MCF 10A (cell line): ENCODE measurements around the gene UBE2QL1. TPM values are rescaled to one million over a fixed set of nuclear protein-coding genes. Genes with fewer than 3 reads are reported as not detected.

Source experiments
- BruUV-seq: library from RNA; stranded (reverse); fragments of 400-500 nt; replicated peaks from 2 replicates; lab custom pipeline; 2021; lab: Mats Ljungman, UMichigan
- CTCF ChIA-PET: fragments of 300-600 bp; sonication (Branson Sonifier 250); formaldehyde crosslinking; extraction: SDS; loops from one replicate; lab custom pipeline; 2021; ENCODE audit warnings: antibody characterized with exemption, inconsistent platforms; lab: Yijun Ruan, JAX
- POLR2A ChIA-PET: fragments of 300-600, 350-650 bp; sonication (Branson Sonifier 250); formaldehyde crosslinking; extraction: SDS; loops from one replicate; lab custom pipeline; 2020; ENCODE audit warnings: antibody characterized with exemption, inconsistent platforms; lab: Yijun Ruan, JAX
- DNase-seq: peaks from one replicate; pipeline ENCODE4 v3.0.0-alpha.2; 2018; ENCODE audit not compliant: unreplicated experiment
- H3K27ac Mint-ChIP-seq: one replicate; pipeline ENCODE4 v1.8.0; 2022; ENCODE audit warnings: mild to moderate bottlenecking, low read depth, mixed read lengths; ENCODE audit not compliant: unreplicated experiment
- H3K27me3 Mint-ChIP-seq: one replicate; pipeline ENCODE4 v1.8.0; 2022; ENCODE audit warnings: mixed read lengths; ENCODE audit not compliant: insufficient read depth, unreplicated experiment
- H3K36me3 Mint-ChIP-seq: one replicate; pipeline ENCODE4 v1.8.0; 2022; ENCODE audit warnings: mild to moderate bottlenecking, moderate library complexity, mixed read lengths; ENCODE audit not compliant: insufficient read depth, unreplicated experiment
- H3K4me1 Mint-ChIP-seq: one replicate; pipeline ENCODE4 v1.8.0; 2022; ENCODE audit warnings: mixed read lengths; ENCODE audit not compliant: insufficient read depth, unreplicated experiment
- H3K4me3 Mint-ChIP-seq: one replicate; pipeline ENCODE4 v1.8.0; 2022; ENCODE audit warnings: mild to moderate bottlenecking, moderate library complexity, mixed read lengths; ENCODE audit not compliant: unreplicated experiment
- H3K9me3 Mint-ChIP-seq: one replicate; pipeline ENCODE4 v1.8.0; 2022; ENCODE audit warnings: mixed read lengths; ENCODE audit not compliant: unreplicated experiment
- CTCF ChIP-seq: fragments of 200-600 bp; IDR thresholded peaks from one replicate; pipeline ENCODE4 v1.8.0; 2022; ENCODE audit warnings: antibody characterized with exemption, mild to moderate bottlenecking; ENCODE audit not compliant: unreplicated experiment
- intact Hi-C: fragments of 100-400 bp; cut with micrococcal nuclease; formaldehyde crosslinking; loops from 2 replicates; pipeline ENCODE4 v1.14.1; 2022
- total RNA-seq: library from RNA; stranded (reverse); gene quantifications from 2 replicates; pipeline ENCODE4 v1.2.3, GENCODE V29; 2022

The UBE2QL1 gene
- total RNA-seq, 1 experiment from 2014 or later, result not detected

DNA sequence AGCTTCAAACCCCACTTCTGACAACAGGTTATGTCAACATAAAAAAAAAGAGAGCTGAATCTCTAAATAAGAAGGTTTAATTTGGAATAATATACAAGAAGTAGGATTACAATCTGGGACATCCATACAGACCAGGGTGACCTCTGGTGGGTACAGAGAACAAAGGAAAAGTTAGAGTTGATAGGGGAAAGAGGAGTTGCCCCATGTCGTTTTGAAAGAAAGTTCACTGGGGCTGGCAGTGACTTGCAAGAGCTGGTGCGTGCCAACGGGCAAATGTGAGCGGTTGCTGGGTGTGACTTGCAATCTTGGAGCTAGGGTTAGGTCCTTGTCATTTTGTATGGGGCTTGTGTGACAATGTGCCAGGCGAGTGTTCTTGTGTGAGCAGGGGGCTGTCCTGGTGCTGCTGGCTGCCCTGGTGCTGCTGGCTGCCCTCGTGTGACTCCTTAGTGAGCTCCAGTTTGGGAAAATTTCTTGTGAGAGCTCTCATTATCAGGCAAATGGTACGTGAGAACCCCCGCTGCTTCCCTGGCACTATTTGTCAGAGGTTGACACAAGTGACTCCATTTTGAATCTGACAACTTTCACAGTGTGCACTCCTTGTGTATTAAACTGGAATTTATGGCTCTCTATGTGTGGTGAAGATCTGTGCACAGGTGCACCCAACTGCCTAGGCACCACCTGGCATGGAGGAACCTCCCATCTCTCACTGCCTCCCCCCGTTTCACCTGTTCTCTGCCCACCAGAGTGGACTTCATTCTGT, 69.8 kb downstream of the UBE2QL1 start:
- H3K27ac Mint-ChIP-seq, result no peak overlapping the region
- CTCF ChIA-PET, result no interaction called here
- intact Hi-C loops, result no loop called here
- H3K27me3 Mint-ChIP-seq, result peaks cover 31% of the 10 kb centered on the region
- BruUV-seq, result no TSS peak
- POLR2A ChIA-PET, result no interaction called here
- peaks cover 5% of the 10 kb centered on the region for H3K4me1 Mint-ChIP-seq
- H3K36me3 Mint-ChIP-seq, result no peaks in the 10 kb centered on the region
- no peaks in the 10 kb centered on the region for H3K9me3 Mint-ChIP-seq
- H3K4me3 Mint-ChIP-seq, result no peak overlapping the region
- no peak for TF ChIP-seq CTCF
- no peak for DNase-seq

GRCh38 chr5:6520201-6520600, 71.5 kb downstream of the UBE2QL1 start:
- Mint-ChIP-seq H3K4me3 (no peak overlapping the region), H3K9me3 (no peaks in the 10 kb centered on the region), H3K27ac (no peak overlapping the region), H3K4me1 (peaks cover 5% of the 10 kb centered on the region), H3K36me3 (no peaks in the 10 kb centered on the region), H3K27me3 (peaks cover 40% of the 10 kb centered on the region)
- intact Hi-C loops, result no loop called here
- TF ChIP-seq CTCF, result no peak
- ChIA-PET POLR2A (no interaction called here), CTCF (interaction anchor here (0.6 kb wide), 1 partner anchor 134 kb away, joined by 3 read pairs; no protein-coding TSS in a partner anchor)
- no peak for DNase-seq
- no TSS peak for BruUV-seq

GRCh38 chr5:6522331-6522730, 73.7 kb downstream of the UBE2QL1 start:
- Mint-ChIP-seq H3K27ac (no peak overlapping the region), H3K27me3 (peaks cover 50% of the 10 kb centered on the region), H3K36me3 (no peaks in the 10 kb centered on the region), H3K9me3 (no peaks in the 10 kb centered on the region), H3K4me3 (no peak overlapping the region), H3K4me1 (peaks cover 5% of the 10 kb centered on the region)
- BruUV-seq, result no TSS peak
- POLR2A ChIA-PET, result no interaction called here
- intact Hi-C loops, result no loop called here
- CTCF ChIA-PET, result no interaction called here
- no peak for TF ChIP-seq CTCF
- DNase-seq, result no peak

DNA sequence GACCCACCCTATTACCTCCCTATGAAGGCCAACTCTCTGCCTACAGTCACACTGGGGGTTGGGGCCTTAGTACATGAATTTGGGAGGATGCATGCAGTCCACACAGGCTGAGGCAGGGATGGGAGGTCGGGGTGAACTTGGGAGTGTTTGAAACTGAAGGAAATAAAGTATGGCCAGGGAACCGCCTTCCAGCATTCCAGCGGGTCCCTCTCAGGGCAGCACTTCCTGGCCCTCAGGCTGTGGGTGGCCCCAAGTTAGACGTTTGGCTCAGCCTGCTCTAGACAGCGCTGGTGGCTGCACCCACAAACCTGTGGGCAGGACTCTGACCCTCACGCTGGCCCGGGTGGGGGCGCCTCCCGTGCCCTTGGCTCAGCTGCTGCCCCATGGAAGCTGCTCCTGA, 74.3 kb downstream of the UBE2QL1 start:
- no peaks in the 10 kb centered on the region for H3K4me1 Mint-ChIP-seq
- H3K27ac Mint-ChIP-seq, result no peak overlapping the region
- TF ChIP-seq CTCF, result no peak
- no peaks in the 10 kb centered on the region for H3K36me3 Mint-ChIP-seq
- no TSS peak for BruUV-seq
- H3K9me3 Mint-ChIP-seq, result no peaks in the 10 kb centered on the region
- POLR2A ChIA-PET, result no interaction called here
- peaks cover 50% of the 10 kb centered on the region for H3K27me3 Mint-ChIP-seq
- intact Hi-C loops, result no loop called here
- no peak for DNase-seq
- H3K4me3 Mint-ChIP-seq, result no peak overlapping the region
- CTCF ChIA-PET, result no interaction called here
